H1 (cell line): Measurements from ENCODE around the gene ASB3. TPM values are rescaled to one million over a fixed set of nuclear protein-coding genes. Genes with fewer than 3 reads are reported as not detected.

Experiments used
- CHD7 ChIP-seq: fragments of 300-600 bp; sonication (generic); IDR thresholded peaks from 2 replicates; pipeline ENCODE4 v1.7.1; 2012; ENCODE audit warnings: low read length, moderate library complexity, mild to moderate bottlenecking, inconsistent platforms; ENCODE audit not compliant: insufficient replicate concordance
- CTCF ChIP-seq, 3 experiments: IDR thresholded peaks; 1 replicate in 2 of 3; 2 replicates in 1 of 3; pipeline versions ENCODE4 v1.5.1 to v1.6.1; 2011; ENCODE audit warnings: low read length in 3 of 3, mild to moderate bottlenecking in 3 of 3, inconsistent platforms in 2 of 3, low read depth in 1 of 3, moderate library complexity in 1 of 3; ENCODE audit not compliant: insufficient read depth in 1 of 3; ENCODE audit errors: control extremely low read depth in 1 of 3
- EP300 ChIP-seq, 2 experiments: IDR thresholded peaks; 1 replicate in 1 of 2; 2 replicates in 1 of 2; pipeline ENCODE4 v1.6.1; 2011 to 2012; ENCODE audit warnings: low read depth in 2 of 2, low read length in 2 of 2, mild to moderate bottlenecking in 2 of 2, borderline replicate concordance in 1 of 2, inconsistent platforms in 1 of 2, moderate library complexity in 1 of 2
- RBBP5 ChIP-seq: IDR thresholded peaks from 2 replicates; pipeline ENCODE4 v1.7.1; 2012; ENCODE audit warnings: low read depth, mild to moderate bottlenecking, inconsistent platforms, low read length, moderate library complexity, borderline replicate concordance
- TAF1 ChIP-seq: IDR thresholded peaks from 2 replicates; pipeline ENCODE4 v1.6.1; 2011; ENCODE audit warnings: mild to moderate bottlenecking, low read depth, low read length
- polyA plus RNA-seq, 7 experiments: library from polyadenylated mRNA; depleted of rRNA in 3 of 7; stranded (reverse) in 5 of 7; unstranded in 2 of 7; fragments of >200 nt in 5 of 7; fragments of 200-250 nt in 2 of 7; gene quantifications; 1 replicate in 5 of 7; 2 replicates in 1 of 7; 4 replicates in 1 of 7; pipeline versions ENCODE4 v1.2.1 to v1.2.3, GENCODE V29; 2011 to 2013; ENCODE audit warnings: missing spikeins in 2 of 7, mixed read lengths in 2 of 7
- total RNA-seq: library from RNA; stranded (reverse); fragmentation: NEBNext Ultra II Directional; extraction: Animal tissue kit (Norgen Biotek cat#: 25700); gene quantifications from 2 replicates; pipeline ENCODE4 v1.2.1, GENCODE V29; 2021
- TF ChIP-seq, protein P1 (sequence below): IDR thresholded peaks from 2 replicates; pipeline ENCODE4 v1.6.1; 2012; ENCODE audit warnings: low read length, inconsistent platforms

Gene ASB3
- total and polyA plus RNA-seq, 2 of the 8 experiments (the other 6 are each of a cell fraction or from before 2014, with no cell fraction given), result 22.6 to 25.4 TPM

GRCh38 chr2:53670331-53670730 is 116.4 kb downstream of the ASB3 start (continued):
- TF ChIP-seq CHD7, result no peak
- no peak for TF ChIP-seq CTCF (IDR thresholded peaks at IDR 0.05; ENCODE audit: control extremely low read depth in 1 of 3, insufficient read depth in 1 of 3, low read depth in 1 of 3, low read length in 3 of 3)
- TF ChIP-seq TAF1, result no peak
- TF ChIP-seq, protein P1, sequence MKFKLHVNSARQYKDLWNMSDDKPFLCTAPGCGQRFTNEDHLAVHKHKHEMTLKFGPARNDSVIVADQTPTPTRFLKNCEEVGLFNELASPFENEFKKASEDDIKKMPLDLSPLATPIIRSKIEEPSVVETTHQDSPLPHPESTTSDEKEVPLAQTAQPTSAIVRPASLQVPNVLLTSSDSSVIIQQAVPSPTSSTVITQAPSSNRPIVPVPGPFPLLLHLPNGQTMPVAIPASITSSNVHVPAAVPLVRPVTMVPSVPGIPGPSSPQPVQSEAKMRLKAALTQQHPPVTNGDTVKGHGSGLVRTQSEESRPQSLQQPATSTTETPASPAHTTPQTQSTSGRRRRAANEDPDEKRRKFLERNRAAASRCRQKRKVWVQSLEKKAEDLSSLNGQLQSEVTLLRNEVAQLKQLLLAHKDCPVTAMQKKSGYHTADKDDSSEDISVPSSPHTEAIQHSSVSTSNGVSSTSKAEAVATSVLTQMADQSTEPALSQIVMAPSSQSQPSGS, result no peak
- no peak for TF ChIP-seq RBBP5
- TF ChIP-seq EP300 (IDR thresholded peaks at IDR 0.05; ENCODE audit: borderline replicate concordance in 1 of 2, low read depth in 2 of 2, low read length in 2 of 2), result no peak
